HCT116 (cell line): ENCODE data around the gene PLEKHA6. TPM values are rescaled to one million over a fixed set of nuclear protein-coding genes. Genes with fewer than 3 reads are reported as not detected.

ENCODE experiments used
- ATAC-seq: fragments of 200-7000 bp; cut with Tn5 transposase; 2 replicates; pipeline ENCODE4 v1.9.1; 2020; ENCODE audit warnings: mild to moderate bottlenecking, moderate library complexity
- BruUV-seq: library from RNA; stranded (reverse); fragments of 400-500 nt; replicated peaks from 2 replicates; lab custom pipeline; 2021; lab: Mats Ljungman, UMichigan
- CTCF ChIA-PET: fragments of 300-600 bp; sonication (Branson Sonifier 250); formaldehyde crosslinking; loops from one replicate; lab custom pipeline; 2021; ENCODE audit warnings: antibody characterized with exemption; lab: Charles Lee
- POLR2A ChIA-PET: fragments of 300-600, 350-600 bp; sonication (Branson Sonifier 250); formaldehyde crosslinking; loops from one replicate; lab custom pipeline; 2021; ENCODE audit warnings: antibody characterized with exemption; lab: Charles Lee
- RAD21 ChIA-PET, 2 experiments: fragments of 300-600 bp; sonication (Branson Sonifier 250); formaldehyde crosslinking; loops; one replicate each; lab custom pipeline; 2023; ENCODE audit warnings: low total read pairs in 2 of 2; ENCODE audit not compliant: uncharacterized antibody in 2 of 2, unreplicated experiment in 2 of 2, low non-redundant PET in 1 of 2; lab: Charles Lee
- DNase-seq: peaks from one replicate; pipeline ENCODE4 v3.0.0-alpha.2; 2010; ENCODE audit warnings: low read depth, low spot score
- H2AFZ ChIP-seq: fragments of 200-600 bp; shearing (Covaris generic), sonication (generic); 2 replicates; pipeline ENCODE4 v1.6.1; 2017; ENCODE audit warnings: low read depth, mixed run types, mixed read lengths, antibody characterized with exemption, low read length; ENCODE audit not compliant: poor library complexity, severe bottlenecking
- H3K27ac ChIP-seq: 2 replicates; pipeline ENCODE4 v1.5.1; 2012; ENCODE audit warnings: low read depth, low read length
- H3K27me3 ChIP-seq: fragments of 200-600 bp; sonication (generic); 2 replicates; pipeline ENCODE4 v1.6.1; 2016; ENCODE audit warnings: mixed run types, low read length, mixed read lengths; ENCODE audit not compliant: insufficient read depth
- H3K36me3 ChIP-seq, 2 experiments: fragments of 200-500 bp in 1 of 2; fragments of 200-600 bp in 1 of 2; sonication (Bioruptor generic) in 1 of 2; sonication (generic) in 1 of 2; 2 replicates each; pipeline versions ENCODE4 v1.5.1 to v1.6.1; 2014 to 2016; ENCODE audit warnings: low read length in 2 of 2, inconsistent platforms in 1 of 2, mixed read lengths in 1 of 2, mixed run types in 1 of 2; ENCODE audit not compliant: insufficient read depth in 2 of 2, control insufficient read depth in 1 of 2
- H3K4me1 ChIP-seq, 2 experiments: fragments of 200-600 bp in 1 of 2; sonication (generic) in 1 of 2; 2 replicates each; pipeline versions ENCODE4 v1.5.1 to v1.6.1; 2012 to 2017; ENCODE audit warnings: low read length in 2 of 2, inconsistent platforms in 1 of 2, mild to moderate bottlenecking in 1 of 2, mixed read lengths in 1 of 2, mixed run types in 1 of 2, moderate library complexity in 1 of 2; ENCODE audit not compliant: insufficient read depth in 2 of 2, control insufficient read depth in 1 of 2
- H3K4me2 ChIP-seq: fragments of 200-600 bp; sonication (generic); 2 replicates; pipeline ENCODE4 v1.6.1; 2017; ENCODE audit warnings: mixed run types, low read length, mixed read lengths
- H3K4me3 ChIP-seq, 2 experiments: fragments of 200-600 bp in 1 of 2; sonication (generic) in 1 of 2; replicated peaks in 1 of 2; 2 replicates each; pipeline ENCODE4 v1.5.1; 2011 to 2016; ENCODE audit warnings: low read length in 2 of 2, control low read depth in 1 of 2, low read depth in 1 of 2, mild to moderate bottlenecking in 1 of 2, mixed read lengths in 1 of 2, mixed run types in 1 of 2
- H3K79me2 ChIP-seq: fragments of 200-600 bp; sonication (generic); 2 replicates; pipeline ENCODE4 v1.6.1; 2017; ENCODE audit warnings: mild to moderate bottlenecking, mixed run types, low read length, moderate library complexity, mixed read lengths; ENCODE audit not compliant: insufficient read depth
- H3K9ac ChIP-seq: fragments of 200-600 bp; sonication (generic); 2 replicates; pipeline ENCODE4 v1.6.1; 2016; ENCODE audit warnings: low read length, mixed read lengths
- H3K9me2 ChIP-seq: fragments of 200-600 bp; sonication (generic), shearing (Covaris generic); 2 replicates; pipeline ENCODE4 v1.6.1; 2017; ENCODE audit warnings: mixed run types, mild to moderate bottlenecking, moderate library complexity; ENCODE audit not compliant: insufficient read depth
- H3K9me3 ChIP-seq, 2 experiments: fragments of 200-500 bp in 1 of 2; fragments of 200-600 bp in 1 of 2; sonication (Bioruptor generic) in 1 of 2; sonication (generic) in 1 of 2; 2 replicates each; pipeline ENCODE4 v1.6.1; 2014 to 2017; ENCODE audit warnings: low read length in 2 of 2, mixed read lengths in 2 of 2, inconsistent platforms in 1 of 2, low read depth in 1 of 2, mild to moderate bottlenecking in 1 of 2, mixed run types in 1 of 2, moderate library complexity in 1 of 2; ENCODE audit not compliant: control insufficient read depth in 1 of 2, insufficient read depth in 1 of 2
- H4K20me1 ChIP-seq: fragments of 200-600 bp; sonication (generic), shearing (Covaris generic); 2 replicates; pipeline ENCODE4 v1.6.1; 2017; ENCODE audit warnings: mixed run types, mild to moderate bottlenecking, moderate library complexity; ENCODE audit not compliant: insufficient read depth
- CBX3 ChIP-seq: IDR thresholded peaks from 2 replicates; pipeline ENCODE4 v1.6.1; 2012; ENCODE audit warnings: low read depth
- ELF1 ChIP-seq: IDR thresholded peaks from 2 replicates; pipeline ENCODE4 v1.6.1; 2012; ENCODE audit warnings: low read depth, borderline replicate concordance
- EZH2phosphoT487 ChIP-seq: fragments of 200-600 bp; IDR thresholded peaks from 2 replicates; pipeline ENCODE4 v1.6.1; 2018; ENCODE audit warnings: antibody characterized with exemption, borderline replicate concordance
- FOSL1 ChIP-seq: IDR thresholded peaks from 2 replicates; pipeline ENCODE4 v1.6.1; 2012; ENCODE audit warnings: low read depth
- MAX ChIP-seq: IDR thresholded peaks from 2 replicates; pipeline ENCODE4 v1.6.1; 2012
- POLR2A ChIP-seq: IDR thresholded peaks from 2 replicates; pipeline ENCODE4 v1.7.0; 2011; ENCODE audit warnings: borderline replicate concordance; ENCODE audit not compliant: insufficient read depth, insufficient read length; ENCODE audit errors: extremely low read depth
- RAD21 ChIP-seq: IDR thresholded peaks from 2 replicates; pipeline ENCODE4 v1.6.1; 2012; ENCODE audit warnings: low read depth, mild to moderate bottlenecking
- SRF ChIP-seq: IDR thresholded peaks from 2 replicates; pipeline ENCODE4 v1.6.1; 2012; ENCODE audit warnings: low read depth
- TCF7L2 ChIP-seq: IDR thresholded peaks from 2 replicates; pipeline ENCODE4 v1.7.0; 2011; ENCODE audit warnings: borderline replicate concordance, inconsistent platforms; ENCODE audit not compliant: insufficient read depth, insufficient read length; ENCODE audit errors: extremely low read depth
- YY1 ChIP-seq: IDR thresholded peaks from 2 replicates; pipeline ENCODE4 v1.6.1; 2011; ENCODE audit warnings: low read length, low read depth, moderate library complexity, mild to moderate bottlenecking; ENCODE audit not compliant: insufficient replicate concordance; ENCODE audit errors: extremely low read depth
- ZBTB33 ChIP-seq: IDR thresholded peaks from 2 replicates; pipeline ENCODE4 v1.6.1; 2011; ENCODE audit warnings: mild to moderate bottlenecking, low read length, moderate library complexity; ENCODE audit not compliant: insufficient replicate concordance; ENCODE audit errors: extremely low read depth
- ZNF274 ChIP-seq: fragments of 200-500 bp; sonication (Bioruptor generic); IDR thresholded peaks from 2 replicates; pipeline ENCODE4 v1.6.1; 2014; ENCODE audit warnings: mild to moderate bottlenecking, low read depth, low read length, inconsistent platforms
- intact Hi-C: fragments of 100-400 bp; cut with micrococcal nuclease; formaldehyde crosslinking; loops from 2 replicates; pipeline ENCODE4 v1.10.0; 2022
- total RNA-seq: library from RNA; stranded (reverse); gene quantifications from one replicate; pipeline ENCODE4 v1.2.1, GENCODE V29; 2021; ENCODE audit not compliant: unreplicated experiment

Gene PLEKHA6
- total RNA-seq, 1 experiment from 2014 or later = 13.1 TPM

DNA sequence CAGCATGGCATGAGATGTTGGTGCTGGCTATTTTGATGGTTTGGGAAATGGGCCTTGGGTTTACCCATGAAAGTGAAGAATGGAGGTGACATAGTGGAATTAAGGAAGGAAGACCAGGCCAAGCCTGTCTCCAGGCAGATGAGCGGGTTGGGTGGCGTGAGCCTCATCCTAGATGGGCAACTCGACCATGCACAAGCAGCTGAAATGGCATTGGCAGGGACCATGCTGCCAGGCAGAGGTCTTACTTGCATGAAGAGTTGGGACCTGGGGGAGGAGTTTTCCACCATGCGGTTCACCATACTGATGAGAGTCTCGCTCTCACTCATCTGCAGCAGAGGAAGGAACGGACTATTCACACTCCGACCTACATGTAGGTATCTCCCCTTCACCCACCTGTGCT is 108.4 kb downstream of the PLEKHA6 start:
- H3K4me2 ChIP-seq = no peak overlapping the region
- H3K27ac ChIP-seq = no peak overlapping the region
- no peaks in the 10 kb centered on the region for H3K4me1 ChIP-seq
- ATAC-seq = no peak
- RAD21 ChIA-PET = no interaction called here
- no peaks in the 10 kb centered on the region for H3K9me2 ChIP-seq
- DNase-seq = no peak
- BruUV-seq = no TSS peak
- H3K9ac ChIP-seq = no peak overlapping the region
- no peaks in the 10 kb centered on the region for H3K9me3 ChIP-seq
- intact Hi-C loops = no loop called here
- TF ChIP-seq MAX (no peak), ZBTB33 (no peak), SRF (no peak), ZNF274 (no peak), FOSL1 (no peak), YY1 (no peak), CBX3 (no peak), RAD21 (no peak), POLR2A (no peak), TCF7L2 (no peak), EZH2phosphoT487 (no peak), ELF1 (no peak)
- no peak overlapping the region for H2AFZ ChIP-seq
- CTCF ChIA-PET = no interaction called here
- POLR2A ChIA-PET = no interaction called here
- no peak overlapping the region for H3K4me3 ChIP-seq
- H3K27me3 ChIP-seq = no peaks in the 10 kb centered on the region
- no peaks in the 10 kb centered on the region for H3K36me3 ChIP-seq
- H3K79me2 ChIP-seq = no peaks in the 10 kb centered on the region
- no peaks in the 10 kb centered on the region for H4K20me1 ChIP-seq
